NCI-H1105 (cell line): ENCODE results near the gene IQSEC1.

Experiments used
- DNase-seq: peaks from one replicate; lab custom pipeline; 2025; lab: John Stamatoyannopoulos, UW

IQSEC1 gene

GRCh38 chr3:12985148-12985547 is 88.1 kb downstream of the IQSEC1 start:
- no peak for DNase-seq

GRCh38 chr3:12984023-12984823 is 89.0 kb downstream of the IQSEC1 start:
- DNase-seq = no peak

GRCh38 chr3:12983319-12983718 is 89.9 kb downstream of the IQSEC1 start:
- no peak for DNase-seq

GRCh38 chr3:12982619-12983101 is 90.6 kb downstream of the IQSEC1 start:
- DNase-seq = no peak

GRCh38 chr3:12981306-12982275 is 91.6 kb downstream of the IQSEC1 start:
- no peak for DNase-seq

- DNase-seq = no peak
These were observed 92.5 kb downstream of the IQSEC1 start for GRCh38 chr3:12980596-12981290.

- DNase-seq = no peak
These were observed 93.2 kb downstream of the IQSEC1 start for GRCh38 chr3:12979947-12980487.

- no peak for DNase-seq
These were observed 93.9 kb downstream of the IQSEC1 start for GRCh38 chr3:12979151-12979946.

GRCh38 chr3:12978682-12979081 is 94.5 kb downstream of the IQSEC1 start:
- DNase-seq = no peak

- DNase-seq = no peak
These were observed 96.0 kb downstream of the IQSEC1 start for GRCh38 chr3:12977117-12977808.

GRCh38 chr3:12975748-12976522 is 97.3 kb downstream of the IQSEC1 start:
- no peak for DNase-seq

- DNase-seq = no peak
These were observed 98.4 kb downstream of the IQSEC1 start for GRCh38 chr3:12974819-12975218.

- DNase-seq = no peak
These were observed 98.9 kb downstream of the IQSEC1 start for GRCh38 chr3:12974334-12974733.

- DNase-seq = no peak
These were observed 99.4 kb downstream of the IQSEC1 start for GRCh38 chr3:12973827-12974226.

- DNase-seq = no peak
These were observed 100.2 kb downstream of the IQSEC1 start for GRCh38 chr3:12972781-12973702.

- no peak for DNase-seq
These were observed 101.2 kb downstream of the IQSEC1 start for GRCh38 chr3:12972043-12972442.

- DNase-seq = no peak
These were observed 102.5 kb downstream of the IQSEC1 start for GRCh38 chr3:12970684-12971083.

- no peak for DNase-seq
These were observed 103.7 kb downstream of the IQSEC1 start for GRCh38 chr3:12969486-12969885.

- no peak for DNase-seq
These were observed 104.7 kb downstream of the IQSEC1 start for GRCh38 chr3:12968541-12968940.
